Uterus (tissue), 2 donors: ENCODE measurements around the gene FGF19.

Source experiments
- POLR2A ChIP-seq, 2 donors: fragments of 450-650 bp; IDR thresholded peaks; one replicate each; pipeline ENCODE4 v1.6.1; 2016; ENCODE audit warnings: antibody characterized with exemption in 2 of 2, mild to moderate bottlenecking in 1 of 2, moderate library complexity in 1 of 2
- TF ChIP-seq, protein P1 (sequence below), 4 experiments: fragments of 200-600 bp in 2 of 4; fragments of 450-650 bp in 2 of 4; sonication (generic) in 2 of 4; IDR thresholded peaks; one replicate each; pipeline ENCODE4 v1.5.1; 2016 to 2019; ENCODE audit warnings: antibody characterized with exemption in 4 of 4, mild to moderate bottlenecking in 2 of 4, moderate library complexity in 1 of 4

DNA sequence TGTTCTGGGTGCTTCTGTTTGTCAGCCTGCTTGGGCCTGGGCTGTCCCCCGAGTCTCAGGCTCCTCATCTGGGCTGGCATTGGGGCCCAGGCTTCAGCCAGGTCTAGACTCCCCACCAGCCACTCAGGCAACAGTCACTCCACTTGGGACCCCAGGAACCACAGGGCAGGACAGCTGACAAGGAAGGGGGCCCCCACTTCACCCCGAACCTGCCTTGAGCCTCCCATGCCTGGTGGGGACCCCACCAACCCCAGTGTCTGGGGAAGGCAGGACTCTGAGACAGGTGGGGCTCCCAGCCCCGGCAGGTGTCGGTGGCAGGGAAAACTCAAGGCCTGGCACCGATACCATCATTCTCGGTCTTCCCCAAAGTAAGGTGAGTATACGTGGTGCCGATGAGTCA is 17.0 kb downstream of the FGF19 start:
- TF ChIP-seq, protein P1, sequence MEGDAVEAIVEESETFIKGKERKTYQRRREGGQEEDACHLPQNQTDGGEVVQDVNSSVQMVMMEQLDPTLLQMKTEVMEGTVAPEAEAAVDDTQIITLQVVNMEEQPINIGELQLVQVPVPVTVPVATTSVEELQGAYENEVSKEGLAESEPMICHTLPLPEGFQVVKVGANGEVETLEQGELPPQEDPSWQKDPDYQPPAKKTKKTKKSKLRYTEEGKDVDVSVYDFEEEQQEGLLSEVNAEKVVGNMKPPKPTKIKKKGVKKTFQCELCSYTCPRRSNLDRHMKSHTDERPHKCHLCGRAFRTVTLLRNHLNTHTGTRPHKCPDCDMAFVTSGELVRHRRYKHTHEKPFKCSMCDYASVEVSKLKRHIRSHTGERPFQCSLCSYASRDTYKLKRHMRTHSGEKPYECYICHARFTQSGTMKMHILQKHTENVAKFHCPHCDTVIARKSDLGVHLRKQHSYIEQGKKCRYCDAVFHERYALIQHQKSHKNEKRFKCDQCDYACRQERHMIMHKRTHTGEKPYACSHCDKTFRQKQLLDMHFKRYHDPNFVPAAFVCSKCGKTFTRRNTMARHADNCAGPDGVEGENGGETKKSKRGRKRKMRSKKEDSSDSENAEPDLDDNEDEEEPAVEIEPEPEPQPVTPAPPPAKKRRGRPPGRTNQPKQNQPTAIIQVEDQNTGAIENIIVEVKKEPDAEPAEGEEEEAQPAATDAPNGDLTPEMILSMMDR (IDR thresholded peaks at IDR 0.05): no peak
- TF ChIP-seq POLR2A (IDR thresholded peaks at IDR 0.05): no peak
